ENCODE measurements around the gene CD101. TPM values are rescaled to one million over a fixed set of nuclear protein-coding genes. Genes with fewer than 3 reads are reported as not detected.

CD101 gene
- total RNA-seq, 2 donors from 2014 or later = 0.97 to 1.4 TPM

- no peaks in the 10 kb centered on the region for H3K36me3 Mint-ChIP-seq (ENCODE audit: low read depth)
These were observed 19.1 kb downstream of the CD101 start for GRCh38 chr1:117020526-117021156.

GRCh38 chr1:117022114-117022513 lies 20.6 kb downstream of the CD101 start:
- H3K4me3 Mint-ChIP-seq = no peak overlapping the region
- no peaks in the 10 kb centered on the region for H3K36me3 Mint-ChIP-seq (ENCODE audit: low read depth)
- Histone ChIP-seq H3K36me3 (ENCODE audit: control insufficient read depth, insufficient read depth, low read length) (no peaks in the 10 kb centered on the region), H3K27me3 (ENCODE audit: control insufficient read depth, insufficient read depth, low read length, poor library complexity, severe bottlenecking) (no peaks in the 10 kb centered on the region), H3K4me3 (ENCODE audit: low read length) (no peak overlapping the region), H3K9ac (ENCODE audit: extremely low read depth, low read length, poor library complexity, severe bottlenecking) (no peak overlapping the region), H3K27ac (ENCODE audit: low read depth, low read length) (no peak overlapping the region), H3K4me1 (ENCODE audit: control insufficient read depth, insufficient read depth, low read length) (no peaks in the 10 kb centered on the region), H3K9me3 (ENCODE audit: control insufficient read depth, low read length) (no peaks in the 10 kb centered on the region)
- no peaks in the 10 kb centered on the region for H3K4me1 Mint-ChIP-seq
- H3K9me3 Mint-ChIP-seq = no peaks in the 10 kb centered on the region
- no peak overlapping the region for H3K27ac Mint-ChIP-seq
- 87 to 100% methylated on average over 1 to 3 of the region's 3 CpGs for WGBS, 2 experiments (ENCODE audit: insufficient coverage in 1 of 2, insufficient read length in 1 of 2)
- TF ChIP-seq CTCF (conservative IDR thresholded peaks at IDR 0.05) = no peak
- no peaks in the 10 kb centered on the region for H3K27me3 Mint-ChIP-seq (ENCODE audit: insufficient read depth)
- no peak for DNase-seq

More at GRCh38 chr1:117020526-117021156, 19.1 kb downstream of the CD101 start:
- Histone ChIP-seq H3K27ac (ENCODE audit: low read depth, low read length) (no peak overlapping the region), H3K36me3 (ENCODE audit: control insufficient read depth, insufficient read depth, low read length) (no peaks in the 10 kb centered on the region), H3K9ac (ENCODE audit: extremely low read depth, low read length, poor library complexity, severe bottlenecking) (no peak overlapping the region), H3K4me1 (ENCODE audit: control insufficient read depth, insufficient read depth, low read length) (no peaks in the 10 kb centered on the region), H3K4me3 (ENCODE audit: low read length) (no peak overlapping the region), H3K27me3 (ENCODE audit: control insufficient read depth, insufficient read depth, low read length, poor library complexity, severe bottlenecking) (no peaks in the 10 kb centered on the region), H3K9me3 (ENCODE audit: control insufficient read depth, low read length) (no peaks in the 10 kb centered on the region)
- no peak for DNase-seq
- Mint-ChIP-seq H3K9me3 (no peaks in the 10 kb centered on the region), H3K27me3 (ENCODE audit: insufficient read depth) (no peaks in the 10 kb centered on the region), H3K4me3 (no peak overlapping the region), H3K27ac (no peak overlapping the region), H3K4me1 (no peaks in the 10 kb centered on the region)
- 79 to 100% methylated on average over 1 of the region's 1 CpG for WGBS, 2 experiments (ENCODE audit: insufficient coverage in 1 of 2, insufficient read length in 1 of 2)
- TF ChIP-seq CTCF (conservative IDR thresholded peaks at IDR 0.05) = no peak

GRCh38 chr1:117025568-117025967 lies 24.0 kb downstream of the CD101 start:
- no peaks in the 10 kb centered on the region for H3K27me3 Mint-ChIP-seq (ENCODE audit: insufficient read depth)
- Histone ChIP-seq H3K27me3 (ENCODE audit: control insufficient read depth, insufficient read depth, low read length, poor library complexity, severe bottlenecking) (no peaks in the 10 kb centered on the region), H3K27ac (ENCODE audit: low read depth, low read length) (no peak overlapping the region), H3K4me3 (ENCODE audit: low read length) (no peak overlapping the region), H3K9me3 (ENCODE audit: control insufficient read depth, low read length) (no peaks in the 10 kb centered on the region), H3K4me1 (ENCODE audit: control insufficient read depth, insufficient read depth, low read length) (no peaks in the 10 kb centered on the region), H3K9ac (ENCODE audit: extremely low read depth, low read length, poor library complexity, severe bottlenecking) (no peak overlapping the region), H3K36me3 (ENCODE audit: control insufficient read depth, insufficient read depth, low read length) (no peaks in the 10 kb centered on the region)
- 94 to 95% methylated on average over 7 of the region's 7 CpGs for WGBS, 2 experiments (ENCODE audit: insufficient coverage in 1 of 2, insufficient read length in 1 of 2)
- no peak overlapping the region for H3K4me3 Mint-ChIP-seq
- no peaks in the 10 kb centered on the region for H3K4me1 Mint-ChIP-seq
- no peaks in the 10 kb centered on the region for H3K9me3 Mint-ChIP-seq
- TF ChIP-seq CTCF (conservative IDR thresholded peaks at IDR 0.05) = no peak
- no peak overlapping the region for H3K27ac Mint-ChIP-seq
- no peaks in the 10 kb centered on the region for H3K36me3 Mint-ChIP-seq (ENCODE audit: low read depth)
- DNase-seq = no peak
